HCT116 (cell line): Measurements from ENCODE around the gene CNTN5. TPM values are rescaled to one million over a fixed set of nuclear protein-coding genes. Genes with fewer than 3 reads are reported as not detected.

Experiments
- ATAC-seq: fragments of 200-7000 bp; cut with Tn5 transposase; 2 replicates; pipeline ENCODE4 v1.9.1; 2020; ENCODE audit warnings: mild to moderate bottlenecking, moderate library complexity
- BruUV-seq: library from RNA; stranded (reverse); fragments of 400-500 nt; replicated peaks from 2 replicates; lab custom pipeline; 2021; lab: Mats Ljungman, UMichigan
- CTCF ChIA-PET: fragments of 300-600 bp; sonication (Branson Sonifier 250); formaldehyde crosslinking; loops from one replicate; lab custom pipeline; 2021; ENCODE audit warnings: antibody characterized with exemption; lab: Charles Lee
- POLR2A ChIA-PET: fragments of 300-600, 350-600 bp; sonication (Branson Sonifier 250); formaldehyde crosslinking; loops from one replicate; lab custom pipeline; 2021; ENCODE audit warnings: antibody characterized with exemption; lab: Charles Lee
- RAD21 ChIA-PET, 2 experiments: fragments of 300-600 bp; sonication (Branson Sonifier 250); formaldehyde crosslinking; loops; one replicate each; lab custom pipeline; 2023; ENCODE audit warnings: low total read pairs in 2 of 2; ENCODE audit not compliant: uncharacterized antibody in 2 of 2, unreplicated experiment in 2 of 2, low non-redundant PET in 1 of 2; lab: Charles Lee
- DNase-seq: peaks from one replicate; pipeline ENCODE4 v3.0.0-alpha.2; 2010; ENCODE audit warnings: low read depth, low spot score
- H2AFZ ChIP-seq: fragments of 200-600 bp; shearing (Covaris generic), sonication (generic); 2 replicates; pipeline ENCODE4 v1.6.1; 2017; ENCODE audit warnings: low read depth, mixed run types, mixed read lengths, antibody characterized with exemption, low read length; ENCODE audit not compliant: poor library complexity, severe bottlenecking
- H3K27ac ChIP-seq: 2 replicates; pipeline ENCODE4 v1.5.1; 2012; ENCODE audit warnings: low read depth, low read length
- H3K27me3 ChIP-seq: fragments of 200-600 bp; sonication (generic); 2 replicates; pipeline ENCODE4 v1.6.1; 2016; ENCODE audit warnings: mixed run types, low read length, mixed read lengths; ENCODE audit not compliant: insufficient read depth
- H3K36me3 ChIP-seq, 2 experiments: fragments of 200-500 bp in 1 of 2; fragments of 200-600 bp in 1 of 2; sonication (Bioruptor generic) in 1 of 2; sonication (generic) in 1 of 2; 2 replicates each; pipeline versions ENCODE4 v1.5.1 to v1.6.1; 2014 to 2016; ENCODE audit warnings: low read length in 2 of 2, inconsistent platforms in 1 of 2, mixed read lengths in 1 of 2, mixed run types in 1 of 2; ENCODE audit not compliant: insufficient read depth in 2 of 2, control insufficient read depth in 1 of 2
- H3K4me1 ChIP-seq, 2 experiments: fragments of 200-600 bp in 1 of 2; sonication (generic) in 1 of 2; 2 replicates each; pipeline versions ENCODE4 v1.5.1 to v1.6.1; 2012 to 2017; ENCODE audit warnings: low read length in 2 of 2, inconsistent platforms in 1 of 2, mild to moderate bottlenecking in 1 of 2, mixed read lengths in 1 of 2, mixed run types in 1 of 2, moderate library complexity in 1 of 2; ENCODE audit not compliant: insufficient read depth in 2 of 2, control insufficient read depth in 1 of 2
- H3K4me2 ChIP-seq: fragments of 200-600 bp; sonication (generic); 2 replicates; pipeline ENCODE4 v1.6.1; 2017; ENCODE audit warnings: mixed run types, low read length, mixed read lengths
- H3K4me3 ChIP-seq, 2 experiments: fragments of 200-600 bp in 1 of 2; sonication (generic) in 1 of 2; replicated peaks in 1 of 2; 2 replicates each; pipeline ENCODE4 v1.5.1; 2011 to 2016; ENCODE audit warnings: low read length in 2 of 2, control low read depth in 1 of 2, low read depth in 1 of 2, mild to moderate bottlenecking in 1 of 2, mixed read lengths in 1 of 2, mixed run types in 1 of 2
- H3K79me2 ChIP-seq: fragments of 200-600 bp; sonication (generic); 2 replicates; pipeline ENCODE4 v1.6.1; 2017; ENCODE audit warnings: mild to moderate bottlenecking, mixed run types, low read length, moderate library complexity, mixed read lengths; ENCODE audit not compliant: insufficient read depth
- H3K9ac ChIP-seq: fragments of 200-600 bp; sonication (generic); 2 replicates; pipeline ENCODE4 v1.6.1; 2016; ENCODE audit warnings: low read length, mixed read lengths
- H3K9me2 ChIP-seq: fragments of 200-600 bp; sonication (generic), shearing (Covaris generic); 2 replicates; pipeline ENCODE4 v1.6.1; 2017; ENCODE audit warnings: mixed run types, mild to moderate bottlenecking, moderate library complexity; ENCODE audit not compliant: insufficient read depth
- H3K9me3 ChIP-seq, 2 experiments: fragments of 200-500 bp in 1 of 2; fragments of 200-600 bp in 1 of 2; sonication (Bioruptor generic) in 1 of 2; sonication (generic) in 1 of 2; 2 replicates each; pipeline ENCODE4 v1.6.1; 2014 to 2017; ENCODE audit warnings: low read length in 2 of 2, mixed read lengths in 2 of 2, inconsistent platforms in 1 of 2, low read depth in 1 of 2, mild to moderate bottlenecking in 1 of 2, mixed run types in 1 of 2, moderate library complexity in 1 of 2; ENCODE audit not compliant: control insufficient read depth in 1 of 2, insufficient read depth in 1 of 2
- H4K20me1 ChIP-seq: fragments of 200-600 bp; sonication (generic), shearing (Covaris generic); 2 replicates; pipeline ENCODE4 v1.6.1; 2017; ENCODE audit warnings: mixed run types, mild to moderate bottlenecking, moderate library complexity; ENCODE audit not compliant: insufficient read depth
- CBX3 ChIP-seq: IDR thresholded peaks from 2 replicates; pipeline ENCODE4 v1.6.1; 2012; ENCODE audit warnings: low read depth
- EGR1 ChIP-seq: IDR thresholded peaks from 2 replicates; pipeline ENCODE4 v1.6.1; 2012; ENCODE audit warnings: low read depth
- ELF1 ChIP-seq: IDR thresholded peaks from 2 replicates; pipeline ENCODE4 v1.6.1; 2012; ENCODE audit warnings: low read depth, borderline replicate concordance
- EZH2 ChIP-seq: fragments of 200-600 bp; sonication (generic); IDR thresholded peaks from 2 replicates; pipeline ENCODE4 v1.6.1; 2017; ENCODE audit warnings: antibody characterized with exemption, mixed run types
- JUND ChIP-seq: IDR thresholded peaks from 2 replicates; pipeline ENCODE4 v1.6.1; 2012
- POLR2AphosphoS5 ChIP-seq: IDR thresholded peaks from 2 replicates; pipeline ENCODE4 v1.6.1; 2011; ENCODE audit warnings: mild to moderate bottlenecking, low read depth, low read length, moderate library complexity
- SP1 ChIP-seq: IDR thresholded peaks from 2 replicates; pipeline ENCODE4 v1.6.1; 2012; ENCODE audit warnings: low read depth
- SRF ChIP-seq: IDR thresholded peaks from 2 replicates; pipeline ENCODE4 v1.6.1; 2012; ENCODE audit warnings: low read depth
- YY1 ChIP-seq: IDR thresholded peaks from 2 replicates; pipeline ENCODE4 v1.6.1; 2011; ENCODE audit warnings: low read length, low read depth, moderate library complexity, mild to moderate bottlenecking; ENCODE audit not compliant: insufficient replicate concordance; ENCODE audit errors: extremely low read depth
- ZFX ChIP-seq: fragments of 450-650 bp; IDR thresholded peaks from 2 replicates; pipeline ENCODE4 v1.6.1; 2017
- intact Hi-C: fragments of 100-400 bp; cut with micrococcal nuclease; formaldehyde crosslinking; loops from 2 replicates; pipeline ENCODE4 v1.10.0; 2022
- total RNA-seq: library from RNA; stranded (reverse); gene quantifications from one replicate; pipeline ENCODE4 v1.2.1, GENCODE V29; 2021; ENCODE audit not compliant: unreplicated experiment
- TF ChIP-seq, protein P1 (sequence below), 3 experiments: fragments of 200-600 bp in 1 of 3; sonication (generic) in 1 of 3; IDR thresholded peaks in 2 of 3; conservative IDR thresholded peaks in 1 of 3; 2 replicates each; pipeline ENCODE4 v1.5.1; 2012 to 2017; ENCODE audit warnings: low read depth in 2 of 3, low read length in 2 of 3, antibody characterized with exemption in 1 of 3, borderline replicate concordance in 1 of 3, control low read depth in 1 of 3, mild to moderate bottlenecking in 1 of 3, mixed read lengths in 1 of 3, mixed run types in 1 of 3, moderate library complexity in 1 of 3; ENCODE audit not compliant: insufficient read depth in 1 of 3
- TF ChIP-seq, protein P2 (sequence below): IDR thresholded peaks from 2 replicates; pipeline ENCODE4 v1.6.1; 2012

The CNTN5 gene
- total RNA-seq, 1 experiment from 2014 or later = not detected

DNA sequence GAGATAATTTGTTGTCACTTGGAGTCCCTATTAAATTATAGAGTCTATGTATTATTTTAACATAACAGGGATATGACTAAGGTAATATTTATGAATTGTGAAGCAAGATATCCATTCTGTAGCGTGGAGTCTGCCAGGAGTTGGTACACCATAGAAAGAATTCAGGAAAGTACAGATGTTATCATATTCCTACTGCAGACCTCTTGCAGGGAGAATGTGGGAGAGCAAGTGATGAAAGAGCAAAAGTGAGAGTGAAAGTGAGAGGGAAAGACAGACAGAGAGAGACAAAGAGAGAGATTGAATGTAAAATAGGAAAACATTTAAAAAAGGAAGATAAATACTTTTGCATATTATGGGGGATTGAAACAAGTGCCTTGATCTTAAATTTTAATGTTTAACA, 468.8 kb downstream of the CNTN5 start:
- H3K27me3 ChIP-seq = no peaks in the 10 kb centered on the region
- no peak for ATAC-seq
- BruUV-seq = no TSS peak
- TF ChIP-seq SP1 (no peak), ZFX (no peak), JUND (no peak), POLR2AphosphoS5 (no peak), SRF (no peak), YY1 (no peak), EGR1 (no peak)
- TF ChIP-seq, protein P1, sequence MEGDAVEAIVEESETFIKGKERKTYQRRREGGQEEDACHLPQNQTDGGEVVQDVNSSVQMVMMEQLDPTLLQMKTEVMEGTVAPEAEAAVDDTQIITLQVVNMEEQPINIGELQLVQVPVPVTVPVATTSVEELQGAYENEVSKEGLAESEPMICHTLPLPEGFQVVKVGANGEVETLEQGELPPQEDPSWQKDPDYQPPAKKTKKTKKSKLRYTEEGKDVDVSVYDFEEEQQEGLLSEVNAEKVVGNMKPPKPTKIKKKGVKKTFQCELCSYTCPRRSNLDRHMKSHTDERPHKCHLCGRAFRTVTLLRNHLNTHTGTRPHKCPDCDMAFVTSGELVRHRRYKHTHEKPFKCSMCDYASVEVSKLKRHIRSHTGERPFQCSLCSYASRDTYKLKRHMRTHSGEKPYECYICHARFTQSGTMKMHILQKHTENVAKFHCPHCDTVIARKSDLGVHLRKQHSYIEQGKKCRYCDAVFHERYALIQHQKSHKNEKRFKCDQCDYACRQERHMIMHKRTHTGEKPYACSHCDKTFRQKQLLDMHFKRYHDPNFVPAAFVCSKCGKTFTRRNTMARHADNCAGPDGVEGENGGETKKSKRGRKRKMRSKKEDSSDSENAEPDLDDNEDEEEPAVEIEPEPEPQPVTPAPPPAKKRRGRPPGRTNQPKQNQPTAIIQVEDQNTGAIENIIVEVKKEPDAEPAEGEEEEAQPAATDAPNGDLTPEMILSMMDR (IDR thresholded peaks at IDR 0.05 in 2 of 3, conservative IDR thresholded peaks at IDR 0.05 in 1 of 3; ENCODE audit: borderline replicate concordance in 1 of 3, insufficient read depth in 1 of 3, low read depth in 2 of 3, low read length in 2 of 3) = no peak
- TF ChIP-seq, all 23 proteins: peak for 0
- H2AFZ ChIP-seq = no peak overlapping the region
- intact Hi-C loops = no loop called here
- ChIA-PET POLR2A (no interaction called here), RAD21 (no interaction called here), CTCF (no interaction called here)
- no peaks in the 10 kb centered on the region for H3K9me2 ChIP-seq
- H3K79me2 ChIP-seq = no peaks in the 10 kb centered on the region
- DNase-seq = no peak
- no peaks in the 10 kb centered on the region for H3K4me1 ChIP-seq
- peaks cover 4 to 16% of the 10 kb centered on the region in 2 experiments; a peak in 2 of 4 replicates for H3K9me3 ChIP-seq
- no peak overlapping the region for H3K4me3 ChIP-seq
- H3K36me3 ChIP-seq = no peaks in the 10 kb centered on the region
- H3K4me2 ChIP-seq = no peak overlapping the region
- H3K9ac ChIP-seq = no peak overlapping the region
- no peaks in the 10 kb centered on the region; the same call in 1 of the 2 replicates for H4K20me1 ChIP-seq
- no peak overlapping the region for H3K27ac ChIP-seq

DNA sequence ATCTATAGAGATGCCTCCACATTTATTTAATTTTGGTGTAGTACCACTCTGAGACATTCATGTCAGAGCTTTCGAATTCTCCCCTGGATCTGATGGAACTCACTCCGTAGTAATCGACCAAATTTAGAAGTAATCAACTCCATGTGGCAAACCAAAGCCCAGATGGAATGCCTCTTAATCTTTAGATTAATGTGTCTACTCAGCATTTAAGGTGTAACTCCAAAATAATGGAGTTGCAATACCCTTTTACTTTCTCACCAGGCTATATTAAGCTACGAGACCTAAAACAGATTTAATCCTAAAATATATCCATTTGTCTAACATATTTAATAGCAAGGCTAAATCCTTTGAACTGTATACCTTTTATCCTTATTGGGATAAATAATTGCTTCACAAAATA, 473.3 kb downstream of the CNTN5 start:
- DNase-seq (no peak), ATAC-seq (no peak)
- H3K79me2 ChIP-seq = no peaks in the 10 kb centered on the region
- H2AFZ ChIP-seq = no peak overlapping the region
- no peaks in the 10 kb centered on the region for H3K9me2 ChIP-seq
- H3K4me1 ChIP-seq = no peaks in the 10 kb centered on the region
- ChIA-PET CTCF (interaction anchor here (0.7 kb wide), 1 partner anchor 10 kb away, joined by 3 read pairs; no protein-coding TSS in a partner anchor), POLR2A (no interaction called here), RAD21 (no interaction called here)
- H3K9me3 ChIP-seq = peaks cover 4 to 18% of the 10 kb centered on the region in 2 experiments; a peak in 2 of 4 replicates
- H3K4me3 ChIP-seq = no peak overlapping the region
- BruUV-seq = no TSS peak
- no peaks in the 10 kb centered on the region for H4K20me1 ChIP-seq
- intact Hi-C loops = no loop called here
- H3K36me3 ChIP-seq = no peaks in the 10 kb centered on the region
- no peak overlapping the region for H3K4me2 ChIP-seq
- TF ChIP-seq ELF1 = no peak
- no peak for TF ChIP-seq CBX3
- TF ChIP-seq, protein P2, sequence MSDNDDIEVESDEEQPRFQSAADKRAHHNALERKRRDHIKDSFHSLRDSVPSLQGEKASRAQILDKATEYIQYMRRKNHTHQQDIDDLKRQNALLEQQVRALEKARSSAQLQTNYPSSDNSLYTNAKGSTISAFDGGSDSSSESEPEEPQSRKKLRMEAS = no peak
- TF ChIP-seq EZH2 = no peak
- no peak for TF ChIP-seq SRF
- no peaks in the 10 kb centered on the region for H3K27me3 ChIP-seq
- H3K27ac ChIP-seq = no peak overlapping the region
- H3K9ac ChIP-seq = no peak overlapping the region
